B cell (primary cell): ENCODE results near the gene NATD1. TPM values are rescaled to one million over a fixed set of nuclear protein-coding genes. Genes with fewer than 3 reads are reported as not detected.

Experiments
- ATAC-seq: fragments of 200-7000 bp; cut with Tn5 transposase; one replicate; pipeline ENCODE4 v1.10.0; 2021; ENCODE audit warnings: low read depth, mild to moderate bottlenecking, moderate number of reproducible peaks, moderate library complexity
- CTCF ChIA-PET: fragments of 350-600 bp; sonication (Branson Sonifier 250); formaldehyde crosslinking; loops from one replicate; lab custom pipeline; 2021; ENCODE audit warnings: antibody characterized with exemption, inconsistent platforms; lab: Charles Lee
- POLR2A ChIA-PET: fragments of 350-600 bp; sonication (Branson Sonifier 250); formaldehyde crosslinking; loops from one replicate; lab custom pipeline; 2021; ENCODE audit warnings: antibody characterized with exemption; lab: Charles Lee
- DNase-seq: peaks from one replicate; pipeline ENCODE4 v3.0.0; 2013
- H2AFZ ChIP-seq: 2 replicates; pipeline ENCODE4 v1.6.1; 2012; ENCODE audit warnings: mild to moderate bottlenecking, low read depth, low read length; ENCODE audit not compliant: insufficient read depth, poor library complexity, severe bottlenecking
- H3K27ac ChIP-seq, 2 donors: 1 replicate in 1 of 2; 2 replicates in 1 of 2; pipeline ENCODE4 v1.5.1; 2012 to 2013; ENCODE audit warnings: low read length in 2 of 2, mild to moderate bottlenecking in 2 of 2, moderate library complexity in 1 of 2
- H3K27me3 ChIP-seq, 4 experiments: fragments of 200-600 bp in 1 of 4; sonication (generic) in 1 of 4; replicated peaks in 1 of 4; 1 replicate in 2 of 4; 2 replicates in 2 of 4; pipeline versions ENCODE4 v1.6.1 to v1.7.0; 2013 to 2016; ENCODE audit warnings: low read length in 3 of 4, mild to moderate bottlenecking in 2 of 4, mixed read lengths in 1 of 4, moderate library complexity in 1 of 4; ENCODE audit not compliant: insufficient read depth in 4 of 4, control insufficient read depth in 3 of 4; ENCODE audit errors: control extremely low read depth in 1 of 4
- H3K36me3 ChIP-seq, 2 experiments: replicated peaks in 1 of 2; 1 replicate in 1 of 2; 2 replicates in 1 of 2; pipeline versions ENCODE4 v1.6.1 to v1.7.1; 2013; ENCODE audit warnings: low read length in 1 of 2; ENCODE audit not compliant: insufficient read depth in 2 of 2, control insufficient read depth in 1 of 2; ENCODE audit errors: control extremely low read depth in 1 of 2, extremely low read depth in 1 of 2
- H3K4me1 ChIP-seq, 2 donors: fragments of 200-600 bp in 1 of 2; sonication (generic) in 1 of 2; 1 replicate in 1 of 2; 2 replicates in 1 of 2; pipeline versions ENCODE4 v1.5.1 to v1.6.1; 2013 to 2017; ENCODE audit warnings: low read length in 2 of 2; ENCODE audit not compliant: control insufficient read depth in 2 of 2, insufficient read depth in 2 of 2
- H3K4me2 ChIP-seq: replicated peaks from 2 replicates; pipeline ENCODE3; 2012; ENCODE audit warnings: mild to moderate bottlenecking, low read depth, low read length; ENCODE audit not compliant: poor library complexity, severe bottlenecking
- H3K4me3 ChIP-seq, 5 experiments: fragments of 200-600 bp in 1 of 5; sonication (generic) in 1 of 5; 1 replicate in 3 of 5; 2 replicates in 2 of 5; pipeline versions ENCODE4 v1.5.1 to v1.7.0; 2011 to 2016; ENCODE audit warnings: low read length in 4 of 5, mild to moderate bottlenecking in 4 of 5, low read depth in 2 of 5, control low read depth in 1 of 5, moderate library complexity in 1 of 5; ENCODE audit not compliant: insufficient read depth in 1 of 5; ENCODE audit errors: control extremely low read depth in 1 of 5, extremely low read depth in 1 of 5
- H3K79me2 ChIP-seq: fragments of 200-600 bp; sonication (generic); one replicate; pipeline ENCODE4 v1.6.0; 2016; ENCODE audit warnings: low read length; ENCODE audit not compliant: control insufficient read depth, insufficient read depth
- H3K9ac ChIP-seq: fragments of 200-600 bp; sonication (generic); 2 replicates; pipeline ENCODE4 v1.6.1; 2017; ENCODE audit warnings: mild to moderate bottlenecking, low read length, moderate library complexity
- H3K9me3 ChIP-seq, 3 donors: one replicate each; pipeline versions ENCODE4 v1.6.1 to v1.7.1; 2013; ENCODE audit warnings: low read length in 2 of 3; ENCODE audit not compliant: control insufficient read depth in 2 of 3, insufficient read depth in 1 of 3; ENCODE audit errors: control extremely low read depth in 1 of 3
- H4K20me1 ChIP-seq: 2 replicates; pipeline ENCODE4 v1.6.0; 2012; ENCODE audit warnings: mild to moderate bottlenecking, low read length; ENCODE audit not compliant: insufficient read depth, control insufficient read depth, poor library complexity, severe bottlenecking
- H3K27ac Mint-ChIP-seq: one replicate; pipeline ENCODE4 v1.8.0; 2021; ENCODE audit warnings: mixed read lengths
- H3K27me3 Mint-ChIP-seq: one replicate; pipeline ENCODE4 v1.8.0; 2021; ENCODE audit warnings: mixed read lengths
- H3K4me1 Mint-ChIP-seq: one replicate; pipeline ENCODE4 v1.8.0; 2021; ENCODE audit warnings: mixed read lengths
- H3K4me3 Mint-ChIP-seq: one replicate; pipeline ENCODE4 v1.8.0; 2021; ENCODE audit warnings: mixed read lengths
- H3K9me3 Mint-ChIP-seq: one replicate; pipeline ENCODE4 v1.8.0; 2022; ENCODE audit warnings: mixed read lengths; ENCODE audit not compliant: insufficient read depth
- EZH2 ChIP-seq: IDR thresholded peaks from 2 replicates; pipeline ENCODE4 v1.6.1; 2012; ENCODE audit warnings: borderline replicate concordance, low read depth, mild to moderate bottlenecking, moderate library complexity, low read length; ENCODE audit not compliant: insufficient read depth, poor library complexity, severe bottlenecking
- WGBS: methylation state at CpG from one replicate; pipeline ENCODE4 v1.1.5; 2013; ENCODE audit warnings: missing lambda C conversion rate; ENCODE audit not compliant: insufficient coverage; 5-methylcytosine and 5-hydroxymethylcytosine counted together
- intact Hi-C: fragments of 100-400 bp; cut with micrococcal nuclease; formaldehyde crosslinking; loops from one replicate; pipeline ENCODE4 v1.10.0; 2022
- polyA plus RNA-seq: library from polyadenylated mRNA; depleted of rRNA; stranded (reverse); fragments of >200 nt; gene quantifications from 2 replicates; pipeline ENCODE4 v1.2.3, GENCODE V29; 2012
- total RNA-seq, 2 donors: library from RNA; stranded (reverse); fragments of 120-200 nt in 1 of 2; gene quantifications; 1 replicate in 1 of 2; 2 replicates in 1 of 2; pipeline versions ENCODE4 v1.2.3 to v1.2.4, GENCODE V29; 2013 to 2022
- TF ChIP-seq, protein P1 (sequence below): fragments of 200-600 bp; IDR thresholded peaks from one replicate; pipeline ENCODE4 v1.8.0; 2022; ENCODE audit warnings: antibody characterized with exemption, mild to moderate bottlenecking

NATD1 gene
- total and polyA plus RNA-seq, 2 donors (not counting 1 experiment from before 2014, with no cell fraction given), result 2.0 to 6.7 TPM

DNA sequence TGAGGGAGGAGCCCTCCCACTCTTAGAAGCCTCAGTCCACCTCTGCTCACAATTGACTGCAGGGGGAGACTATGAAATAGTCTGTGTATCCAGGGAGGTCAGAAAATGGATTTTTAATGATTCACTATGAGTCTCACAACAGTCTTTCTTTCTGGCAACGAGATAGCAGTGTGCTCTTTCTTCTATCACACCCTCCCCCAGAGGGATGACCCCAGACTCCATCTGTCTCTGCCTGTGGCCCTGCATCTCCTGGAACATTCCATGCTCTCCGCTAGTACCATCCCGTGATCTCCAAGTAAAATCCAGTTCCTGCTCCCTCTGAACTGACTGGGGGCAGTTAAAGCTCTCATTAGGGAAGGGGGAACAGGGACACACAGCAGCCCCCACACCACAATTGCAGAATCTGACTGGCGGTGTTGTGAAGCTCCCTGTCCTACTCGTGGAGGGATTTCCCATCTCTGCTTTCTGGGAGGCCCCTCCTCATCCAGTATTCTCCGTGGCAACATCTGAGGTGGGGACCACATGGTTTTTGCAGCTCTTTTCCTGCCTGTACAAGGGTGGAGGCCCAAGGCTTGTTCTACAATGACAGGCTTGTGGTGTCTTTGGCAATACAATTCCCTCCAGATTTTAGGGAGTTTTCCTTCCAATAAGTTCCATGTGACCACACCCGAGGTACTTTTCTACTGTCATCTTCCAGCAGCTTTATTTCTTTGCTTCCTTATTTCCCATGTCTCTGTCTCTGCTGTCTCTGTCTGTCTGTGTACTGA is 19.4 kb downstream of the NATD1 start:
- ChIA-PET CTCF (interaction anchor here (0.6 kb wide), 1 partner anchor 13 kb away, joined by 3 read pairs; no protein-coding TSS in a partner anchor), POLR2A (no interaction called here)
- intact Hi-C loops, result no loop called here
- ATAC-seq (no peak), DNase-seq (no peak)
- no peaks in the 10 kb centered on the region for H3K4me1 Mint-ChIP-seq
- Histone ChIP-seq H3K27ac (no peak overlapping the region), H3K36me3 (no peaks in the 10 kb centered on the region), H3K9ac (no peak overlapping the region), H3K27me3 (no peaks in the 10 kb centered on the region), H3K4me1 (no peaks in the 10 kb centered on the region), H2AFZ (no peak overlapping the region), H3K9me3 (peaks cover 0 to 18% (median 4%) of the 10 kb centered on the region in 3 donors), H3K4me3 (no peak overlapping the region), H4K20me1 (no peaks in the 10 kb centered on the region), H3K4me2 (no peak overlapping the region), H3K79me2 (no peaks in the 10 kb centered on the region)
- WGBS, result 87% methylated on average over 4 of the region's 7 CpGs
- no peaks in the 10 kb centered on the region for H3K27me3 Mint-ChIP-seq
- no peak overlapping the region for H3K27ac Mint-ChIP-seq
- TF ChIP-seq, protein P1, sequence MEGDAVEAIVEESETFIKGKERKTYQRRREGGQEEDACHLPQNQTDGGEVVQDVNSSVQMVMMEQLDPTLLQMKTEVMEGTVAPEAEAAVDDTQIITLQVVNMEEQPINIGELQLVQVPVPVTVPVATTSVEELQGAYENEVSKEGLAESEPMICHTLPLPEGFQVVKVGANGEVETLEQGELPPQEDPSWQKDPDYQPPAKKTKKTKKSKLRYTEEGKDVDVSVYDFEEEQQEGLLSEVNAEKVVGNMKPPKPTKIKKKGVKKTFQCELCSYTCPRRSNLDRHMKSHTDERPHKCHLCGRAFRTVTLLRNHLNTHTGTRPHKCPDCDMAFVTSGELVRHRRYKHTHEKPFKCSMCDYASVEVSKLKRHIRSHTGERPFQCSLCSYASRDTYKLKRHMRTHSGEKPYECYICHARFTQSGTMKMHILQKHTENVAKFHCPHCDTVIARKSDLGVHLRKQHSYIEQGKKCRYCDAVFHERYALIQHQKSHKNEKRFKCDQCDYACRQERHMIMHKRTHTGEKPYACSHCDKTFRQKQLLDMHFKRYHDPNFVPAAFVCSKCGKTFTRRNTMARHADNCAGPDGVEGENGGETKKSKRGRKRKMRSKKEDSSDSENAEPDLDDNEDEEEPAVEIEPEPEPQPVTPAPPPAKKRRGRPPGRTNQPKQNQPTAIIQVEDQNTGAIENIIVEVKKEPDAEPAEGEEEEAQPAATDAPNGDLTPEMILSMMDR, result no peak
- no peak for TF ChIP-seq EZH2
- no peak overlapping the region for H3K4me3 Mint-ChIP-seq
- H3K9me3 Mint-ChIP-seq, result peaks cover 5% of the 10 kb centered on the region

DNA sequence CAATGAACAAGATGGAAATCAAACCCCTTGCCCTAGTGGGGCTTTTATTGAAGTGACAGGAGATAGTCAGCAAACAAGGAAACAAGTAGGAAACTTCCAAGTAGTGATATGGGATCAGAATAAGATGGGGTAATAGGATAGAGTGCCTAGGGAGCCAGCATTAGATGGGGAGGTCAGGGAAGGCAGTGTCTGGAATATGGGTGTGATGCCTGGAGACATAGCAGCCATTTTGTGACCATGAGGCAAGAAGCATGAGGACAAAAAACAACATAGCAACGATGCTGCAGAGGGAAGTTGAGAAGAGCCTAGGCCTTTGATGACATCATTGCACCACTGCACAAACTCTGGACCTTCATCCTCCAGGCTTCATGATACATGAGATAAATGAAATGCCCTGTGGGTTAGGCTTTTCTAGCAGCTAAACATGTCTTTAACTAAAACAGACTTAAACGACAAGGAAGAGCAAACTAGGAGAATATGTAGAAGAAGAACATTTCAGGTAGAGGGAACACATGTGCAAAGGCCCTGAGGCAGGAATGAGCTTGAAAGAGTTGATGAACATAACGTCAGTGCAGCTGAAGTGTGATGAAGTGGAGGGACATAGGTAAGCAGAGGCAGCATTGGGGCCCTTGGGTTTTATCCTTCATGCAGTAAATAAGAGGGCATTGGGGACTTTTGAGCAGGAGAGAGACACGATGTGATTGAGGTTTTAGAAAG is 21.0 kb downstream of the NATD1 start:
- Histone ChIP-seq H4K20me1 (no peaks in the 10 kb centered on the region), H2AFZ (no peak overlapping the region), H3K4me3 (no peak overlapping the region), H3K9me3 (peaks cover 0 to 18% (median 4%) of the 10 kb centered on the region in 3 donors), H3K27ac (no peak overlapping the region), H3K79me2 (no peaks in the 10 kb centered on the region), H3K36me3 (no peaks in the 10 kb centered on the region), H3K4me2 (no peak overlapping the region), H3K27me3 (no peaks in the 10 kb centered on the region), H3K9ac (no peak overlapping the region), H3K4me1 (no peaks in the 10 kb centered on the region)
- 95% methylated on average over 2 of the region's 4 CpGs for WGBS
- POLR2A ChIA-PET, result no interaction called here
- no peak for ATAC-seq
- no peak for TF ChIP-seq EZH2
- TF ChIP-seq, protein P1, result no peak
- Mint-ChIP-seq H3K4me1 (no peaks in the 10 kb centered on the region), H3K27ac (no peak overlapping the region), H3K9me3 (peaks cover 5% of the 10 kb centered on the region), H3K27me3 (no peaks in the 10 kb centered on the region), H3K4me3 (no peak overlapping the region)
- CTCF ChIA-PET, result interaction anchor here (0.7 to 1.1 kb wide), 2 partner anchors 10 to 113 kb away, joined by 4 read pairs; no protein-coding TSS in a partner anchor
- intact Hi-C loops, result no loop called here
- DNase-seq, result no peak
